Neural cell (in vitro differentiated cells): Measurements from ENCODE around the gene RPL41. TPM values are rescaled to one million over a fixed set of nuclear protein-coding genes. Genes with fewer than 3 reads are reported as not detected.

ENCODE experiments used
- H2AFZ ChIP-seq: fragments of 200-600, 300-800 bp; sonication (generic), shearing (Covaris generic); 2 replicates; pipeline ENCODE4 v1.6.0; 2014; ENCODE audit warnings: low read depth, mild to moderate bottlenecking, antibody characterized with exemption, low read length, moderate library complexity
- H3F3A ChIP-seq: fragments of 200-600 bp; shearing (Covaris generic); 2 replicates; pipeline ENCODE4 v1.6.1; 2016; ENCODE audit warnings: mild to moderate bottlenecking, moderate library complexity, mixed read lengths, antibody characterized with exemption, low read length; ENCODE audit not compliant: insufficient read depth, poor library complexity, severe bottlenecking
- H3K27ac ChIP-seq: fragments of 200-600, 300-800 bp; sonication (generic), shearing (Covaris generic); 2 replicates; pipeline ENCODE4 v1.5.1; 2014; ENCODE audit warnings: mild to moderate bottlenecking, low read length, moderate library complexity
- H3K27me3 ChIP-seq: fragments of 300-800, 200-600 bp; sonication (generic), shearing (Covaris generic); 2 replicates; pipeline ENCODE4 v1.6.0; 2014; ENCODE audit warnings: mild to moderate bottlenecking, low read depth, low read length, moderate library complexity; ENCODE audit not compliant: insufficient read depth
- H3K36me3 ChIP-seq: fragments of 300-800, 200-600 bp; sonication (generic), shearing (Covaris generic); 2 replicates; pipeline ENCODE4 v1.5.1; 2014; ENCODE audit warnings: mild to moderate bottlenecking, antibody characterized with exemption, low read length, moderate library complexity; ENCODE audit not compliant: insufficient read depth
- H3K4me2 ChIP-seq: fragments of 300-800, 200-600 bp; sonication (generic), shearing (Covaris generic); 2 replicates; pipeline ENCODE4 v1.6.0; 2014; ENCODE audit warnings: mild to moderate bottlenecking, low read length
- H3K4me3 ChIP-seq: fragments of 300-800, 200-600 bp; sonication (generic), shearing (Covaris generic); 2 replicates; pipeline ENCODE4 v1.5.1; 2014; ENCODE audit warnings: mild to moderate bottlenecking, low read length, moderate library complexity
- H3K79me2 ChIP-seq: fragments of 200-600 bp; shearing (Covaris generic); replicated peaks from 2 replicates; pipeline ENCODE4 v1.6.0; 2014; ENCODE audit warnings: mild to moderate bottlenecking, low read length, moderate library complexity; ENCODE audit not compliant: insufficient read depth
- H3K9ac ChIP-seq: fragments of 300-800, 200-600 bp; sonication (generic), shearing (Covaris generic); 2 replicates; pipeline ENCODE4 v1.6.1; 2016; ENCODE audit warnings: mild to moderate bottlenecking, low read length, mixed read lengths
- H3K9me2 ChIP-seq: fragments of 200-600 bp; shearing (Covaris generic); 2 replicates; pipeline ENCODE4 v1.6.1; 2016; ENCODE audit warnings: mild to moderate bottlenecking, low read length, mixed read lengths; ENCODE audit not compliant: insufficient read depth
- H3K9me3 ChIP-seq: fragments of 200-600, 300-800 bp; sonication (generic), shearing (Covaris generic); 2 replicates; pipeline ENCODE4 v1.6.1; 2016; ENCODE audit warnings: mild to moderate bottlenecking, mixed run types, low read length, moderate library complexity, mixed read lengths
- H4K20me1 ChIP-seq: fragments of 200-600 bp; shearing (Covaris generic); 2 replicates; pipeline ENCODE4 v1.6.1; 2016; ENCODE audit warnings: mild to moderate bottlenecking, mixed run types; ENCODE audit not compliant: insufficient read depth
- EP300 ChIP-seq: fragments of 450-650 bp; conservative IDR thresholded peaks from 2 replicates; pipeline ENCODE4 v1.6.1; 2014; ENCODE audit warnings: antibody characterized with exemption, mild to moderate bottlenecking, moderate library complexity; ENCODE audit not compliant: poor library complexity, severe bottlenecking
- EZH2 ChIP-seq: fragments of 200-600, 300-800 bp; shearing (Covaris generic), sonication (generic); IDR thresholded peaks from 2 replicates; pipeline ENCODE4 v1.6.1; 2014; ENCODE audit warnings: antibody characterized with exemption, low read length, borderline replicate concordance, mild to moderate bottlenecking; ENCODE audit not compliant: insufficient read depth, poor library complexity, severe bottlenecking
- MXI1 ChIP-seq: fragments of 450-650 bp; conservative IDR thresholded peaks from 2 replicates; pipeline ENCODE4 v1.6.1; 2014; ENCODE audit warnings: antibody characterized with exemption, mild to moderate bottlenecking; ENCODE audit not compliant: poor library complexity, severe bottlenecking
- POLR2AphosphoS5 ChIP-seq: IDR thresholded peaks from 2 replicates; pipeline ENCODE4 v1.6.1; 2012
- RAD21 ChIP-seq: fragments of 450-650 bp; conservative IDR thresholded peaks from 2 replicates; pipeline ENCODE4 v1.6.1; 2014; ENCODE audit warnings: antibody characterized with exemption, mild to moderate bottlenecking, moderate library complexity
- SMC3 ChIP-seq: fragments of 450-650 bp; conservative IDR thresholded peaks from 2 replicates; pipeline ENCODE4 v1.6.1; 2014; ENCODE audit warnings: antibody characterized with exemption, mild to moderate bottlenecking, moderate library complexity; ENCODE audit not compliant: poor library complexity
- TAF1 ChIP-seq: IDR thresholded peaks from 2 replicates; pipeline ENCODE4 v1.6.1; 2012; ENCODE audit warnings: low read depth
- polyA plus RNA-seq: library from polyadenylated mRNA; depleted of rRNA; stranded (reverse); fragments of >200 nt; gene quantifications from 2 replicates; pipeline ENCODE4 v1.2.3, GENCODE V29; 2014
- TF ChIP-seq, protein P1 (sequence below): fragments of 450-650 bp; IDR thresholded peaks from 2 replicates; pipeline ENCODE4 v1.5.1; 2014; ENCODE audit warnings: antibody characterized with exemption, mild to moderate bottlenecking, moderate library complexity; ENCODE audit not compliant: poor library complexity, severe bottlenecking
- TF ChIP-seq, protein P2 (sequence below): IDR thresholded peaks from 2 replicates; pipeline ENCODE4 v1.6.1; 2012; ENCODE audit warnings: borderline replicate concordance

Gene RPL41
- polyA plus RNA-seq, 1 donor from 2014 or later = 2,186 TPM

DNA sequence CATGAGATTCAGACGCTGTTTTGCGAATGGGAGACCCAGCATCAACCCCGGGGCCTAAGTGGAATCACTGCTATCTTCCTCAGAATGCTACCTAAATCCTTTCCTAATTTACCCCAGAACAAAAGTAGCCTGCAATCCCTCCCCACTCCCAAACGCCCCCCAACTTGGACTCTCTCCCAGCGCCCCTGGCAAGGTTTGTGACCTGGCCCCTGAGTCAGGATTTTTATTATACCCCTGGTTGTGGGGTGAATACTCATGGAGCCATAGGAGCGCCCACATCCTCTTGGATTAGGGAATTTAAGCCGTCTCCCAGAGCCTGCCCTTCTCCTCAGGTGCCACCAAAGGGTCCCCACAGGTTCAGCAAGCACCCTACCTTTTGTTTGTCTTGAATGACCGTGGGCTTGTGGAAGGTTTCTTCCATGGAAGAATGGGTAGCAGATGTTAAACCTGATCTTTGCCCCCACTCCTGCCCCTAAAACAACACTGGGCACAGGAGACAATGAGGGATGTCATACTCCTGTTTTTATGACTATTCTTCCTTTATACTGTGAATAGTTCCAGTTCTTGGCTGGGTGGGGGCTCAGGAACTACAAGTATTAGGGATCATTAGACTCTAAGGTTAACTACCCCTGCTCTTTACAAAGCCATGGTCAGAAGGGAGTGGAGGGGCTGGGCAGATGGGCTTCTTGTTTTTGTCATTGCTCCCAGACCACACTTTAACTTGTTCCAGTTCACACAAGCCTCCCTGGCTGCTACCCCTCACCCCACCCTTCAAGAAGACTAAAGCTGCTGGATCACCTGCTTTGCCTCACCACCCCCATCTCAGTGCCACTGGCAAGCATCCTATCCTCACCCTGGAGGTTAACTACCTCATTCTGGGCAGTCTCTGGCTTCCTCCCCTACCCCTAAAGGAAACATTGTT, 36.6 kb downstream of the RPL41 start:
- Histone ChIP-seq H3K36me3 (no peaks in the 10 kb centered on the region), H3K4me2 (peak overlapping the region; percentile 99), H3K9ac (peak overlapping the region; percentile 80), H3K27me3 (no peaks in the 10 kb centered on the region), H3K27ac (peak overlapping the region; percentile 85), H2AFZ (peak overlapping the region; percentile 36), H3K9me2 (no peaks in the 10 kb centered on the region), H3K9me3 (no peaks in the 10 kb centered on the region), H4K20me1 (no peaks in the 10 kb centered on the region), H3K4me3 (peak overlapping the region; percentile 73), H3F3A (peaks cover 3% of the 10 kb centered on the region), H3K79me2 (peaks cover 14% of the 10 kb centered on the region)
- no peak for TF ChIP-seq EP300
- no peak for TF ChIP-seq POLR2AphosphoS5
- TF ChIP-seq, protein P1, sequence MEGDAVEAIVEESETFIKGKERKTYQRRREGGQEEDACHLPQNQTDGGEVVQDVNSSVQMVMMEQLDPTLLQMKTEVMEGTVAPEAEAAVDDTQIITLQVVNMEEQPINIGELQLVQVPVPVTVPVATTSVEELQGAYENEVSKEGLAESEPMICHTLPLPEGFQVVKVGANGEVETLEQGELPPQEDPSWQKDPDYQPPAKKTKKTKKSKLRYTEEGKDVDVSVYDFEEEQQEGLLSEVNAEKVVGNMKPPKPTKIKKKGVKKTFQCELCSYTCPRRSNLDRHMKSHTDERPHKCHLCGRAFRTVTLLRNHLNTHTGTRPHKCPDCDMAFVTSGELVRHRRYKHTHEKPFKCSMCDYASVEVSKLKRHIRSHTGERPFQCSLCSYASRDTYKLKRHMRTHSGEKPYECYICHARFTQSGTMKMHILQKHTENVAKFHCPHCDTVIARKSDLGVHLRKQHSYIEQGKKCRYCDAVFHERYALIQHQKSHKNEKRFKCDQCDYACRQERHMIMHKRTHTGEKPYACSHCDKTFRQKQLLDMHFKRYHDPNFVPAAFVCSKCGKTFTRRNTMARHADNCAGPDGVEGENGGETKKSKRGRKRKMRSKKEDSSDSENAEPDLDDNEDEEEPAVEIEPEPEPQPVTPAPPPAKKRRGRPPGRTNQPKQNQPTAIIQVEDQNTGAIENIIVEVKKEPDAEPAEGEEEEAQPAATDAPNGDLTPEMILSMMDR = no peak
- TF ChIP-seq MXI1 = no peak
- TF ChIP-seq, protein P2, sequence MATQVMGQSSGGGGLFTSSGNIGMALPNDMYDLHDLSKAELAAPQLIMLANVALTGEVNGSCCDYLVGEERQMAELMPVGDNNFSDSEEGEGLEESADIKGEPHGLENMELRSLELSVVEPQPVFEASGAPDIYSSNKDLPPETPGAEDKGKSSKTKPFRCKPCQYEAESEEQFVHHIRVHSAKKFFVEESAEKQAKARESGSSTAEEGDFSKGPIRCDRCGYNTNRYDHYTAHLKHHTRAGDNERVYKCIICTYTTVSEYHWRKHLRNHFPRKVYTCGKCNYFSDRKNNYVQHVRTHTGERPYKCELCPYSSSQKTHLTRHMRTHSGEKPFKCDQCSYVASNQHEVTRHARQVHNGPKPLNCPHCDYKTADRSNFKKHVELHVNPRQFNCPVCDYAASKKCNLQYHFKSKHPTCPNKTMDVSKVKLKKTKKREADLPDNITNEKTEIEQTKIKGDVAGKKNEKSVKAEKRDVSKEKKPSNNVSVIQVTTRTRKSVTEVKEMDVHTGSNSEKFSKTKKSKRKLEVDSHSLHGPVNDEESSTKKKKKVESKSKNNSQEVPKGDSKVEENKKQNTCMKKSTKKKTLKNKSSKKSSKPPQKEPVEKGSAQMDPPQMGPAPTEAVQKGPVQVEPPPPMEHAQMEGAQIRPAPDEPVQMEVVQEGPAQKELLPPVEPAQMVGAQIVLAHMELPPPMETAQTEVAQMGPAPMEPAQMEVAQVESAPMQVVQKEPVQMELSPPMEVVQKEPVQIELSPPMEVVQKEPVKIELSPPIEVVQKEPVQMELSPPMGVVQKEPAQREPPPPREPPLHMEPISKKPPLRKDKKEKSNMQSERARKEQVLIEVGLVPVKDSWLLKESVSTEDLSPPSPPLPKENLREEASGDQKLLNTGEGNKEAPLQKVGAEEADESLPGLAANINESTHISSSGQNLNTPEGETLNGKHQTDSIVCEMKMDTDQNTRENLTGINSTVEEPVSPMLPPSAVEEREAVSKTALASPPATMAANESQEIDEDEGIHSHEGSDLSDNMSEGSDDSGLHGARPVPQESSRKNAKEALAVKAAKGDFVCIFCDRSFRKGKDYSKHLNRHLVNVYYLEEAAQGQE = no peak
- TF ChIP-seq EZH2 = no peak
- TF ChIP-seq TAF1 = no peak
- no peak for TF ChIP-seq SMC3
- no peak for TF ChIP-seq RAD21

DNA sequence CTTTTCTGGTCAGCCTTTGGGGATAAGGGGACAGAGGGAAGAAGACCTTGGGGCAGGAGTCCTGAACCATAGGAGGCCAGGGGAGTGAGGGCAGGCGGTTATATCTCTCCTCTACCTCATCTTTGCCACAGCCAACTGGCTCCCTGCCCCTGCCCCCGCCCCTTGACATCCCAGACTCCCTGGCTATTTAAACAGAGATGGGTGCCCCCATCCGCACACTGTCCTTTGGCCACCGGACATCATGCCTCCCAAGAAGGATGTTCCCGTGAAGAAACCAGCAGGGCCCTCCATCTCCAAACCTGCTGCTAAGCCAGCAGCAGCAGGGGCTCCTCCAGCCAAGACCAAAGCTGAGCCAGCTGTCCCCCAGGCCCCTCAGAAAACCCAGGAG, 37.2 kb downstream of the RPL41 start:
- Histone ChIP-seq H3K4me3 (peak overlapping the region; percentile 73), H3F3A (peaks cover 3% of the 10 kb centered on the region), H3K79me2 (peaks cover 18% of the 10 kb centered on the region), H3K27ac (no peak overlapping the region), H3K4me2 (peak overlapping the region; percentile 99), H2AFZ (no peak overlapping the region), H3K9ac (peak overlapping the region; percentile 80), H3K27me3 (no peaks in the 10 kb centered on the region), H3K9me2 (no peaks in the 10 kb centered on the region), H3K36me3 (no peaks in the 10 kb centered on the region), H4K20me1 (no peaks in the 10 kb centered on the region), H3K9me3 (no peaks in the 10 kb centered on the region)
- TF ChIP-seq, protein P2 = no peak
- TF ChIP-seq POLR2AphosphoS5 (no peak), EP300 (no peak), RAD21 (no peak), SMC3 (no peak), MXI1 (no peak)
- TF ChIP-seq, protein P1 = no peak
